ENCODE data around the gene SUZ12.
"Not testable (repeated sequence)": the region's sequence is repeated elsewhere in the genome, so short reads cannot be mapped to it uniquely, and the experiment has no call there.

SUZ12 gene

GRCh38 chr17:32041306-32041875 is 104.6 kb downstream of the SUZ12 start:
- DNase-seq (ENCODE audit: low read depth) = not testable (repeated sequence)

GRCh38 chr17:32042266-32042665 is 105.5 kb downstream of the SUZ12 start:
- DNase-seq (ENCODE audit: low read depth) = not testable (repeated sequence)

GRCh38 chr17:32045611-32046010 is 108.8 kb downstream of the SUZ12 start:
- DNase-seq (ENCODE audit: low read depth) = not testable (repeated sequence)

GRCh38 chr17:32047663-32048062 is 110.9 kb downstream of the SUZ12 start:
- DNase-seq (ENCODE audit: low read depth) = not testable (repeated sequence)

Measured in CMK (cell line).